Uterus (tissue), 2 donors: ENCODE data around the gene PDLIM1.

Source experiments
- CTCF ChIP-seq, 4 experiments: fragments of 200-600 bp in 2 of 4; fragments of 450-650 bp in 2 of 4; sonication (generic) in 2 of 4; IDR thresholded peaks; one replicate each; pipeline ENCODE4 v1.5.1; 2016 to 2019; ENCODE audit warnings: antibody characterized with exemption in 4 of 4, mild to moderate bottlenecking in 2 of 4, moderate library complexity in 1 of 4
- POLR2A ChIP-seq, 2 donors: fragments of 450-650 bp; IDR thresholded peaks; one replicate each; pipeline ENCODE4 v1.6.1; 2016; ENCODE audit warnings: antibody characterized with exemption in 2 of 2, mild to moderate bottlenecking in 1 of 2, moderate library complexity in 1 of 2

GRCh38 chr10:95209509-95210127, 81.2 kb downstream of the PDLIM1 start:
- TF ChIP-seq CTCF (IDR thresholded peaks at IDR 0.05), result no peak
- TF ChIP-seq POLR2A (IDR thresholded peaks at IDR 0.05), result no peak
